Type B pancreatic cell (in vitro differentiated cells): ENCODE results near the gene ARHGAP33. TPM values are rescaled to one million over a fixed set of nuclear protein-coding genes. Genes with fewer than 3 reads are reported as not detected.

ENCODE experiments used
- DNase-seq: peaks from one replicate; pipeline ENCODE4 v3.0.0; 2021; ENCODE audit warnings: mixed read lengths; ENCODE audit not compliant: unreplicated experiment; ENCODE audit errors: extremely low spot score
- H3K27ac Mint-ChIP-seq: 2 replicates; pipeline ENCODE4 v1.8.0; 2021; ENCODE audit warnings: mild to moderate bottlenecking, mixed read lengths
- H3K27me3 Mint-ChIP-seq: 2 replicates; pipeline ENCODE4 v1.8.0; 2021; ENCODE audit warnings: mixed read lengths
- H3K36me3 Mint-ChIP-seq: 2 replicates; pipeline ENCODE4 v1.8.0; 2021; ENCODE audit warnings: mixed read lengths
- H3K4me1 Mint-ChIP-seq: one replicate; pipeline ENCODE4 v1.8.0; 2021; ENCODE audit warnings: mixed read lengths; ENCODE audit not compliant: unreplicated experiment
- H3K4me3 Mint-ChIP-seq: 2 replicates; pipeline ENCODE4 v1.8.0; 2021; ENCODE audit warnings: mild to moderate bottlenecking, mixed read lengths
- H3K9me3 Mint-ChIP-seq: 2 replicates; pipeline ENCODE4 v1.8.0; 2021; ENCODE audit warnings: mixed read lengths
- CTCF ChIP-seq: fragments of 200-600 bp; sonication (generic); conservative IDR thresholded peaks from 2 replicates; pipeline ENCODE4 v1.5.0; 2021; ENCODE audit warnings: antibody characterized with exemption, mild to moderate bottlenecking
- total RNA-seq: library from RNA; stranded (reverse); gene quantifications from 2 replicates; pipeline ENCODE4 v1.2.1, GENCODE V29; 2021; ENCODE audit warnings: low replicate concordance

The ARHGAP33 gene
- total RNA-seq, 1 donor from 2014 or later, result 71.8 TPM

GRCh38 chr19:35779033-35779432 is 3.7 kb downstream of the ARHGAP33 start:
- no peak overlapping the region for H3K27ac Mint-ChIP-seq
- no peak for TF ChIP-seq CTCF
- H3K27me3 Mint-ChIP-seq, result no peaks in the 10 kb centered on the region
- H3K36me3 Mint-ChIP-seq, result peaks cover 6% of the 10 kb centered on the region
- no peak overlapping the region for H3K4me3 Mint-ChIP-seq
- H3K9me3 Mint-ChIP-seq, result no peaks in the 10 kb centered on the region
- peaks cover 29% of the 10 kb centered on the region for H3K4me1 Mint-ChIP-seq
- DNase-seq, result no peak

- TF ChIP-seq CTCF, result no peak
- DNase-seq, result no peak
- H3K27me3 Mint-ChIP-seq, result no peaks in the 10 kb centered on the region
- peaks cover 20% of the 10 kb centered on the region for H3K4me1 Mint-ChIP-seq
- no peak overlapping the region for H3K4me3 Mint-ChIP-seq
- no peak overlapping the region for H3K27ac Mint-ChIP-seq
- no peaks in the 10 kb centered on the region for H3K9me3 Mint-ChIP-seq
- H3K36me3 Mint-ChIP-seq, result peaks cover 6% of the 10 kb centered on the region
Measured at GRCh38 chr19:35780058-35780457, 4.7 kb downstream of the ARHGAP33 start.

- Mint-ChIP-seq H3K36me3 (peaks cover 6% of the 10 kb centered on the region), H3K9me3 (no peaks in the 10 kb centered on the region), H3K27ac (no peak overlapping the region), H3K27me3 (no peaks in the 10 kb centered on the region), H3K4me1 (peaks cover 18% of the 10 kb centered on the region), H3K4me3 (no peak overlapping the region)
- TF ChIP-seq CTCF, result no peak
- DNase-seq, result no peak
Measured at GRCh38 chr19:35780717-35781116, 5.4 kb downstream of the ARHGAP33 start.

GRCh38 chr19:35781650-35782049 is 6.3 kb downstream of the ARHGAP33 start:
- H3K27ac Mint-ChIP-seq, result no peak overlapping the region
- no peak overlapping the region for H3K4me3 Mint-ChIP-seq
- peaks cover 6% of the 10 kb centered on the region for H3K36me3 Mint-ChIP-seq
- H3K27me3 Mint-ChIP-seq, result no peaks in the 10 kb centered on the region
- TF ChIP-seq CTCF, result no peak
- H3K4me1 Mint-ChIP-seq, result peaks cover 12% of the 10 kb centered on the region
- H3K9me3 Mint-ChIP-seq, result no peaks in the 10 kb centered on the region
- DNase-seq, result no peak

GRCh38 chr19:35782589-35782988 is 7.2 kb downstream of the ARHGAP33 start:
- Mint-ChIP-seq H3K36me3 (peaks cover 6% of the 10 kb centered on the region), H3K9me3 (no peaks in the 10 kb centered on the region), H3K27me3 (no peaks in the 10 kb centered on the region), H3K4me3 (no peak overlapping the region), H3K27ac (no peak overlapping the region), H3K4me1 (peaks cover 3% of the 10 kb centered on the region)
- no peak for DNase-seq
- TF ChIP-seq CTCF, result no peak
